ENCODE measurements around the gene GGT1.
"Not testable (repeated sequence)": the region's sequence is repeated elsewhere in the genome, so short reads cannot be mapped to it uniquely, and the experiment has no call there.

Gene GGT1

DNA sequence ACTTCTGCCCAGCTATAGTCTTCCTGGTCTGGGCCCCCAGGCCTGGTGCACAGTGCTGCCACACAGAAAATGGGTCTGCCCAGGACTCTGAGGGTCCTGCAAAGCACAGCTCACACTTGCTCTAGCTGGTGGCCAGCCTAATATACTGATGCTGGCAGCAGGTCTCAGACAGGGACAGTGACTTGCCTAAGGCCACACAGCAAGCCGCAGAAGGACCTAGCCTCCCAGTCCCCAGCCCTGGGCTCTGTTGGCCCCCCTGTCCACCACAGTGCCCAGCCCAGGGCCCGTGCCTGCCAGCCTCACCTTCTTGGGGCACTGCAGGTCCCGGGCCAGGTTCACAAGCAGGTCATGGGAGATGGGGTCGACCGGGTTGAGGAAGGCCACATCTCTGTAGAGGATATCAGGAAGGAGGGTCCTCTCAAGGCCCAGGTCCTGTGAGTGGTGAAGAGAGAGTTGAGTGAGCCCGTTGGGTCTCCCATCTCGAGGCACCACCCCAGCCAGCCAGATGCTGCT lies 13.4 kb upstream of the GGT1 start:
- Mint-ChIP-seq H3K27ac (no peak overlapping the region), H3K9me3 (ENCODE audit: low read depth) (no peaks in the 10 kb centered on the region), H3K4me1 (ENCODE audit: low read depth) (peaks cover 2% of the 10 kb centered on the region), H3K36me3 (peaks cover 3% of the 10 kb centered on the region), H3K4me3 (no peak overlapping the region), H3K27me3 (peaks cover 1% of the 10 kb centered on the region)

GRCh38 chr22:24590596-24591173 lies 12.3 kb upstream of the GGT1 start:
- no peaks in the 10 kb centered on the region for H3K9me3 Mint-ChIP-seq (ENCODE audit: low read depth)
- peaks cover 2% of the 10 kb centered on the region for H3K4me1 Mint-ChIP-seq (ENCODE audit: low read depth)
- H3K27ac Mint-ChIP-seq = no peak overlapping the region
- H3K27me3 Mint-ChIP-seq = peaks cover 1% of the 10 kb centered on the region
- peaks cover 3% of the 10 kb centered on the region for H3K36me3 Mint-ChIP-seq
- H3K4me3 Mint-ChIP-seq = no peak overlapping the region

- peaks cover 3% of the 10 kb centered on the region for H3K36me3 Mint-ChIP-seq
- H3K4me3 Mint-ChIP-seq = peak overlapping the region; percentile 42
Observed at GRCh38 chr22:24591286-24591830, 11.6 kb upstream of the GGT1 start.

GRCh38 chr22:24592058-24592850 lies 10.7 kb upstream of the GGT1 start:
- Mint-ChIP-seq H3K27ac (no peak overlapping the region), H3K4me3 (peak overlapping the region; percentile 82), H3K36me3 (peaks cover 3% of the 10 kb centered on the region), H3K27me3 (peaks cover 1% of the 10 kb centered on the region), H3K9me3 (ENCODE audit: low read depth) (no peaks in the 10 kb centered on the region), H3K4me1 (ENCODE audit: low read depth) (peaks cover 2% of the 10 kb centered on the region)

More at GRCh38 chr22:24591286-24591830, 11.6 kb upstream of the GGT1 start:
- Mint-ChIP-seq H3K4me1 (ENCODE audit: low read depth) (peaks cover 2% of the 10 kb centered on the region), H3K27ac (no peak overlapping the region), H3K27me3 (peaks cover 1% of the 10 kb centered on the region), H3K9me3 (ENCODE audit: low read depth) (no peaks in the 10 kb centered on the region)

GRCh38 chr22:24592851-24593558 lies 10.0 kb upstream of the GGT1 start, which contains the start of gene LRRC75B:
LRRC75B (minus strand) TSS chr22:24593073; CDS start chr22:24593039, 34 bp downstream.
- Mint-ChIP-seq H3K4me1 (ENCODE audit: low read depth) (peaks cover 2% of the 10 kb centered on the region), H3K9me3 (ENCODE audit: low read depth) (no peaks in the 10 kb centered on the region), H3K27ac (no peak within 1 kb of the TSS), H3K4me3 (peak within 1 kb of the TSS; percentile 82), H3K27me3 (peaks cover 1% of the 10 kb centered on the region), H3K36me3 (peaks cover 3% of the 10 kb centered on the region)

GRCh38 chr22:24593559-24593835 lies 9.5 kb upstream of the GGT1 start:
- not testable (repeated sequence) for H3K36me3 Mint-ChIP-seq; H3K4me1 Mint-ChIP-seq (ENCODE audit: low read depth); H3K27me3 Mint-ChIP-seq; H3K9me3 Mint-ChIP-seq (ENCODE audit: low read depth); H3K27ac Mint-ChIP-seq
- H3K4me3 Mint-ChIP-seq = peak overlapping the region; percentile 41

DNA sequence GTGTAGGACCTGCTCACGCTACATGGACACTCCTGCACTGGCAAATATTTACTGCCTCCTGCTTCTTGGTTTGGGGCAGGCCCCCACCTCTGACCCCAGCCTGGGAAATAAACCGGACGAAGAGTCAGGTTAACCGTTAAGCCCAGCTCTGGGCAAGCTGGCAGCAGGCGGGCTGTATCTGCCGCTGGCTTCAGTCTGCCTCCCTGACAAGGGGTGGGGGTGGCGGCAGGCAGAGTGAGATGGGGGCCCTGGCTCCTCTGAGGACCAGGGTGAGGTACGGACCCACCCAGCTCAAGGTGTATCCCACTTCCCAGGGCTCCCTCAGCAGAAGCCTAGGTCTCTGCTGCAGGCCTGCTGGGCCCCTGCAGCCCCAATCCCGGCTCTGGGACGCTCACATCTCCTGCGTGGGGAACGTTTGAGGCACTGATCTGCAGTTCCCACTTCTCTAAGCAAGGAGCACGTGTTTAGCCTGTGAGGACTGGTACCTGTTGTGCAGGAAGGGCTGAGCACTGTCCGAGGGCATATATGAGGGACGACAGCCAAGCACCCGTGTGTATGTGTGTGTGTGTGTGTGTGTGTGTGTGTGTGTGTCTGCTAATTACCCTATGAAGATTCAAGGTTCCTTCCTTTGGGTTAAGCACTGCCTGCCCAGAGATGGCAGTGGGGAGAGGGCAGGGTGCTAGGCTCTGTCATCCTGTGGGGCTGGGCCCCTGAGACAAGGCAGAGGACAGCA lies 9.0 kb upstream of the GGT1 start:
- no peak overlapping the region for H3K27ac Mint-ChIP-seq
- H3K4me3 Mint-ChIP-seq = peak overlapping the region; percentile 41
- peaks cover 1% of the 10 kb centered on the region for H3K27me3 Mint-ChIP-seq
- H3K36me3 Mint-ChIP-seq = peaks cover 3% of the 10 kb centered on the region
- H3K4me1 Mint-ChIP-seq (ENCODE audit: low read depth) = peaks cover 2% of the 10 kb centered on the region
- no peaks in the 10 kb centered on the region for H3K9me3 Mint-ChIP-seq (ENCODE audit: low read depth)

GRCh38 chr22:24594569-24595120 lies 8.3 kb upstream of the GGT1 start:
- peaks cover 1% of the 10 kb centered on the region for H3K27me3 Mint-ChIP-seq
- H3K4me3 Mint-ChIP-seq = no peak overlapping the region
- H3K36me3 Mint-ChIP-seq = peaks cover 3% of the 10 kb centered on the region
- H3K4me1 Mint-ChIP-seq (ENCODE audit: low read depth) = peaks cover 2% of the 10 kb centered on the region
- no peak overlapping the region for H3K27ac Mint-ChIP-seq
- no peaks in the 10 kb centered on the region for H3K9me3 Mint-ChIP-seq (ENCODE audit: low read depth)

DNA sequence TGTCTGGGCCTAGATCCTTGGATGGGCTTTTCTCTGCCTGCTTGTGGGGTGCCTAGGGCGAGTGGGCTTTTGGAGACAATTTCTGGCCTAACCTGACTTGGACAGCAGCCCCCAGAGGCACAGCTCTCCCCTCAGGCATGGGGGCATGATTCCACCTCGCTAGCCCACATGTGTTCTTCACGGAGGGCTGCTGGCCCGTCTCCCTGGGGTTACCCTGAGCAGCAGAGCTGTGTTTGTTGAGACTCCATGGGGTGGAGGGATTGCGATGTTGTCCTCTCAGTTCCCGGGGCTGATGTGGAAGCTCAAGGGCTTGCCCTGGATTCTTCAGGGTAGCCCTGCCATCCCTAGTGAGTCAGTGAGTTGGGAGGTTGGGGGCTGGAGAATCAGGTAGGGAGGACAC lies 7.8 kb upstream of the GGT1 start:
- Mint-ChIP-seq H3K27ac (no peak overlapping the region), H3K27me3 (peaks cover 1% of the 10 kb centered on the region), H3K4me1 (ENCODE audit: low read depth) (peaks cover 2% of the 10 kb centered on the region), H3K4me3 (no peak overlapping the region), H3K36me3 (peaks cover 3% of the 10 kb centered on the region), H3K9me3 (ENCODE audit: low read depth) (no peaks in the 10 kb centered on the region)

DNA sequence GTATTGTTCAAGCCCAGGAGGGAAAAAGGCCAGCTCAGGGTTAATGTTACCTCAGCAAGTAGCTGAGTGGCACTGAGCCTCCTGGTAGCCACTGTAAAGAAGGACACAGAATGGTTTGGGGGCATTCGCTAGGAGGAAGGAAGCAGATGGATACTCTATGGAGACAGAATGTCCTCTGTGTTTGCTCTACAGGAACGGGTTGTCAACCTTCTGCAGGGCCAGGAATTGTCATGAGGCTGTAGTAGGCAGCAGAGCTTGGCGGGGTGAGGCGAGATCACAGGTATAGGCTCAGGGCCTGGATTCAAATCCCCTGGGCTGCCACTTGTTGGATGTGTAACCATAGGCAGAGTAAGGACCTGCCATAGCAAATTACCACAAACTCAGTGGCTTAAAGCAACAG lies 7.1 kb upstream of the GGT1 start:
- Mint-ChIP-seq H3K27me3 (peaks cover 1% of the 10 kb centered on the region), H3K4me3 (no peak overlapping the region), H3K36me3 (no peaks in the 10 kb centered on the region), H3K4me1 (ENCODE audit: low read depth) (peaks cover 2% of the 10 kb centered on the region), H3K27ac (no peak overlapping the region), H3K9me3 (ENCODE audit: low read depth) (no peaks in the 10 kb centered on the region)

- not testable (repeated sequence) for H3K27ac Mint-ChIP-seq; H3K36me3 Mint-ChIP-seq; H3K9me3 Mint-ChIP-seq (ENCODE audit: low read depth); H3K4me3 Mint-ChIP-seq; H3K27me3 Mint-ChIP-seq; H3K4me1 Mint-ChIP-seq (ENCODE audit: low read depth)
Observed at GRCh38 chr22:24597076-24597475, 5.9 kb upstream of the GGT1 start.

DNA sequence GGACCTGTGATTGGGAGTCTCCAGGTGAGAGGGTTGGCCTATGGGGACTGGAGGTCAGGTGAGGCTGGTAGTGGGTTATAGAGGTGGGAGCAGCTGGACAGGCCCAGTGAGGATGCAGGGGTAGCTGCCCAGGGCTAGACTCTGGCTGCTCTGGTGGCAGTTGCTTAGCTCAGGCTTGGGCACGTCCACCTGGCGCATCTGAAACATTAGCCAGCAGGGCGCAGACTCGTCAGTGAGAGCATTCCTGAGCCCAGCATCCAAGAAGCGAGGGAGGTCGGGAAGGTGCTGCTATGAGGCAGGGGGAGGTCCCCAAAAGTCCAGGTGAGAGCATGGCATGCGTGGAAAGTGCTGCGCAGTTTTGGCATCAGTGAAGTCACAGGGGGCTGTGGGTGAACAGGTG lies 3.5 kb upstream of the GGT1 start:
- Mint-ChIP-seq H3K36me3 (no peaks in the 10 kb centered on the region), H3K4me3 (no peak overlapping the region)

DNA sequence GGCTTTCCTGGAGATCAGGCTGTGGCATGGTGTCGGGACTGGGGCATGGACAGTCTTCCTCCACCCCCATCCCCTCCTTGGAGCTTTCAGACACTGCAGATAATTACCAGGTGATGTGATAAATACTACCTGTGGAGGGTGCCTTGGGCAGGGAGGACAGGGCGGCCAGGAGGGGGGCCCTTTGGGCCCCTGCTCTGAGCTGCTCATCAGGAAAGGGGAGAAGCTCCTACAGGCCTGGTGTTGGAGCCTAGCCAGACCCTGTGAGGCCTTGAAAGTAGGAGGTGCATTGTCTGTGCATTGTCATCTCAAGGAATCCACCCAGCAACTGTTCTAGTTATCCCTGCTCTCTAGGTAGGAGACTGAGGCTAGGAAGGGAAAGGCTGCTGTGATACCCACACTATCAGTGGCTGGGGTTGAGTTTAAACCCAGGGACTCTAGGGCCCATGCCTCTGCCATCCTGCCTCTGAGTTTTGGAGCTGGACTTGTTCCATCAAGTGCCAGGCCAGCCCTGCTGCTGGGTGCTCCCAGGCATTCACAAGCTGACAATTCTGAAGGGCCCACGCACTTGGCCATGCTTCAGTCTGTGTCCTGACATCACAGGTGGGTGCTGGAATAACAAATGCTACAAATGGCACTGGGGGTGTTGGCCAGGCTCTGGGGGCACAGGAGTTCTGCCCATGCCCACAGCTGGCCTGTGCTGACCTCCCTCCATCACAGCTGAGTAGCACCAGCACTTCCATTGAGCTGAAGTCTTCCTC lies 2.9 kb upstream of the GGT1 start:
- not testable (repeated sequence) for H3K4me3 Mint-ChIP-seq; H3K27me3 Mint-ChIP-seq; H3K36me3 Mint-ChIP-seq; H3K9me3 Mint-ChIP-seq (ENCODE audit: low read depth); H3K27ac Mint-ChIP-seq
- H3K4me1 Mint-ChIP-seq (ENCODE audit: low read depth) = peaks cover 15% of the 10 kb centered on the region

More for the DNA sequence above, 3.5 kb upstream of the GGT1 start:
- Mint-ChIP-seq H3K27me3 (no peaks in the 10 kb centered on the region), H3K27ac (no peak overlapping the region), H3K9me3 (ENCODE audit: low read depth) (no peaks in the 10 kb centered on the region), H3K4me1 (ENCODE audit: low read depth) (peaks cover 15% of the 10 kb centered on the region)
